ENCODE results near the gene NTM. TPM values are rescaled to one million over a fixed set of nuclear protein-coding genes. Genes with fewer than 3 reads are reported as not detected.

The NTM gene
- total and polyA plus RNA-seq, 2 of the 8 experiments (the other 6 are each of a cell fraction or from before 2014, with no cell fraction given): 13.4 to 20.0 TPM

DNA sequence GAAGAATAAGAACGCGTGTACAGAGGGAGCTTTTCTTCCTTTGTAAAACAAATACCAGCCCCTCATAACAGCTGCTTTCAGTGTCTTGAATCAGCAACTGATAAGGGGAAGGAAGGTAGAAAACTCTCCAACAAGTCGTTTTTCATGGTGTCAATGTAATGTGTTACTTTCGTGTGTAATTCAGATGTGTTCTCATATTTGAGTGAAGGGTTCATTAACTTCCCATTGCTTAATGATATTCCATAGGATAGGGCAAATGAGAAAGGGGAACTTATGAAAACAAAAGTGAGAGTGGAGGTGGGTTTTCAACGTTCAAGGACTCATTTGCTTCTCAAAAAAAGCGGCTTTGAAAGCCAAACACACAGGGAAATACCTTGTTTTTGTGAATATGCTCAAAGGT is 452.1 kb downstream of the NTM start (continued):
- no peak for TF ChIP-seq CHD7 (IDR thresholded peaks at IDR 0.05; ENCODE audit: insufficient replicate concordance, low read length)
- no peak for TF ChIP-seq RBBP5 (IDR thresholded peaks at IDR 0.05; ENCODE audit: borderline replicate concordance, low read depth, low read length)
- no peak for TF ChIP-seq TEAD4 (IDR thresholded peaks at IDR 0.05; ENCODE audit: low read depth, low read length)
- no peak for TF ChIP-seq SIN3A (conservative IDR thresholded peaks at IDR 0.05 in 1 of 2, IDR thresholded peaks at IDR 0.05 in 1 of 2; ENCODE audit: low read depth in 1 of 2, low read length in 2 of 2)
- no peak for TF ChIP-seq CBX8 (IDR thresholded peaks at IDR 0.05; ENCODE audit: borderline replicate concordance, low read depth, low read length)
